ENCODE results near the gene KATNAL2. TPM values are rescaled to one million over a fixed set of nuclear protein-coding genes. Genes with fewer than 3 reads are reported as not detected.

Gene KATNAL2
- total and polyA plus RNA-seq, 2 experiments from 2014 or later = 4.3 to 4.4 TPM

- Histone ChIP-seq H3K27me3 (no peaks in the 10 kb centered on the region), H3K4me2 (no peak overlapping the region), H3K9me3 (ENCODE audit: low read depth) (no peaks in the 10 kb centered on the region), H3K9me2 (replicated peaks; ENCODE audit: insufficient read depth) (no peaks in the 10 kb centered on the region), H3K27ac (no peak overlapping the region), H3K36me3 (replicated peaks; ENCODE audit: insufficient read depth, low read depth) (no peaks in the 10 kb centered on the region), H2AFZ (no peak overlapping the region), H4K20me1 (ENCODE audit: insufficient read depth, poor library complexity, severe bottlenecking) (no peaks in the 10 kb centered on the region), H3K4me3 (no peak overlapping the region), H3K4me1 (ENCODE audit: insufficient read depth) (no peaks in the 10 kb centered on the region), H3K79me2 (no peaks in the 10 kb centered on the region)
- TF ChIP-seq, protein P1, sequence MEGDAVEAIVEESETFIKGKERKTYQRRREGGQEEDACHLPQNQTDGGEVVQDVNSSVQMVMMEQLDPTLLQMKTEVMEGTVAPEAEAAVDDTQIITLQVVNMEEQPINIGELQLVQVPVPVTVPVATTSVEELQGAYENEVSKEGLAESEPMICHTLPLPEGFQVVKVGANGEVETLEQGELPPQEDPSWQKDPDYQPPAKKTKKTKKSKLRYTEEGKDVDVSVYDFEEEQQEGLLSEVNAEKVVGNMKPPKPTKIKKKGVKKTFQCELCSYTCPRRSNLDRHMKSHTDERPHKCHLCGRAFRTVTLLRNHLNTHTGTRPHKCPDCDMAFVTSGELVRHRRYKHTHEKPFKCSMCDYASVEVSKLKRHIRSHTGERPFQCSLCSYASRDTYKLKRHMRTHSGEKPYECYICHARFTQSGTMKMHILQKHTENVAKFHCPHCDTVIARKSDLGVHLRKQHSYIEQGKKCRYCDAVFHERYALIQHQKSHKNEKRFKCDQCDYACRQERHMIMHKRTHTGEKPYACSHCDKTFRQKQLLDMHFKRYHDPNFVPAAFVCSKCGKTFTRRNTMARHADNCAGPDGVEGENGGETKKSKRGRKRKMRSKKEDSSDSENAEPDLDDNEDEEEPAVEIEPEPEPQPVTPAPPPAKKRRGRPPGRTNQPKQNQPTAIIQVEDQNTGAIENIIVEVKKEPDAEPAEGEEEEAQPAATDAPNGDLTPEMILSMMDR (IDR thresholded peaks at IDR 0.05; ENCODE audit: poor library complexity) = no peak
- TF ChIP-seq EZH2phosphoT487 (IDR thresholded peaks at IDR 0.05; ENCODE audit: low read depth, severe bottlenecking, unreplicated experiment) (no peak), EZH2 (IDR thresholded peaks at IDR 0.05; ENCODE audit: borderline replicate concordance) (no peak)
- WGBS (ENCODE audit: low lambda C conversion rate, missing lambda C conversion rate) = 80% methylated on average over 5 of the region's 5 CpGs
- DNase-seq (ENCODE audit: low spot score) = no peak
Measured at GRCh38 chr18:47054369-47054768, 137.0 kb downstream of the KATNAL2 start.

DNA sequence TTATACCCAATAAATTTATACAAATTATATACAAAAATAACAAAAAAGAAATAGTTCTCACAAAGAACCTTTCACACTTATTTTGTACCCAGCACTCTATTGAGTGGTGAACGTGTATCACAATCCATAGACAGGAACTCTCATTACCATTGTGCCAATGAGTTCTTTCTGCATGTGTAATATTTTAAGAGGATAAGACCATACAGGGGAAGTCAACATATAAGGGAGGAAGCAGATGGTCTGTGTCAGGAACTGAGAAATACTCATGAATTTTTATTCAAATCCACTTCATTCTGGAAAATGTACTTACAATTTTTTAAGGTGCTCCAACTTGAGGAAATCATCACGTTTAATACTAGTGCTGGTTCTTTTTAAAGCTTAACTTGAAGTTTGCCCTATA is 145.1 kb downstream of the KATNAL2 start:
- Histone ChIP-seq H3K4me1 (ENCODE audit: insufficient read depth) (no peaks in the 10 kb centered on the region), H3K9me2 (replicated peaks; ENCODE audit: insufficient read depth) (no peaks in the 10 kb centered on the region), H3K27ac (no peak overlapping the region), H3K79me2 (no peaks in the 10 kb centered on the region), H4K20me1 (ENCODE audit: insufficient read depth, poor library complexity, severe bottlenecking) (no peaks in the 10 kb centered on the region), H3K4me2 (no peak overlapping the region), H3K9me3 (ENCODE audit: low read depth) (no peaks in the 10 kb centered on the region), H3K4me3 (no peak overlapping the region), H3K27me3 (no peaks in the 10 kb centered on the region), H3K36me3 (replicated peaks; ENCODE audit: insufficient read depth, low read depth) (no peaks in the 10 kb centered on the region), H2AFZ (no peak overlapping the region)
- TF ChIP-seq EZH2 (IDR thresholded peaks at IDR 0.05; ENCODE audit: borderline replicate concordance) (no peak), EZH2phosphoT487 (IDR thresholded peaks at IDR 0.05; ENCODE audit: low read depth, severe bottlenecking, unreplicated experiment) (no peak)
- TF ChIP-seq, protein P1 (IDR thresholded peaks at IDR 0.05; ENCODE audit: poor library complexity) = no peak
- no peak for DNase-seq (ENCODE audit: low spot score)
- WGBS (ENCODE audit: low lambda C conversion rate, missing lambda C conversion rate) = 83% methylated on average over 2 of the region's 2 CpGs

GRCh38 chr18:47063096-47063495 is 145.7 kb downstream of the KATNAL2 start:
- H3K27me3 ChIP-seq = no peaks in the 10 kb centered on the region
- no peak overlapping the region for H2AFZ ChIP-seq
- TF ChIP-seq EZH2 (IDR thresholded peaks at IDR 0.05; ENCODE audit: borderline replicate concordance) (no peak), EZH2phosphoT487 (IDR thresholded peaks at IDR 0.05; ENCODE audit: low read depth, severe bottlenecking, unreplicated experiment) (no peak)
- TF ChIP-seq, protein P1 (IDR thresholded peaks at IDR 0.05; ENCODE audit: poor library complexity) = no peak
- no peaks in the 10 kb centered on the region for H3K9me3 ChIP-seq (ENCODE audit: low read depth)
- no peak overlapping the region for H3K4me2 ChIP-seq
- no peaks in the 10 kb centered on the region for H3K9me2 ChIP-seq (replicated peaks; ENCODE audit: insufficient read depth)
- no peak overlapping the region for H3K4me3 ChIP-seq
- DNase-seq (ENCODE audit: low spot score) = no peak
- H3K27ac ChIP-seq = no peak overlapping the region
- H3K4me1 ChIP-seq (ENCODE audit: insufficient read depth) = no peaks in the 10 kb centered on the region
- H3K79me2 ChIP-seq = no peaks in the 10 kb centered on the region
- WGBS (ENCODE audit: low lambda C conversion rate, missing lambda C conversion rate) = 91% methylated on average over 8 of the region's 8 CpGs
- H4K20me1 ChIP-seq (ENCODE audit: insufficient read depth, poor library complexity, severe bottlenecking) = no peaks in the 10 kb centered on the region
- H3K36me3 ChIP-seq (replicated peaks; ENCODE audit: insufficient read depth, low read depth) = no peaks in the 10 kb centered on the region

DNA sequence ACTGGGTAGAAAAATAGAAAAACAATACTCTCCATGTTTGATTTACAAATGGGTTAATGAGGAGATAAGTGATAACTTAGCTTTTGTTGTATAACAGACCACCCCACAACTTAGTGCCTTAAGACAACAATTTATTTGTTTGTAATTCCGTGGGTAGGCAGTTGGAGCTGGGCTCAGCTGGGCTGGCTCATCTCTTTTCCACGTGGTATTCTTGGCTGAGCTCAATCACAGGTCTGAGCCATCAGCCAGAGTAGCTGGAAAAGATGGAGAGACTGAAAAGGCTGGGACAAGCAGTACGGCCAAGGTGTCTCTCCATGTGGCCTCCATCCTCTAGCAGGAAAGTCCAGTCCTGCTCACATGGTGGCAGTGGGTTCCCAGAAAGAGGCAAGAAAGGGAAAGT is 150.2 kb downstream of the KATNAL2 start:
- H3K4me3 ChIP-seq = no peak overlapping the region
- WGBS (ENCODE audit: low lambda C conversion rate, missing lambda C conversion rate) = 62% methylated on average over 3 of the region's 3 CpGs

More for the DNA sequence above, 150.2 kb downstream of the KATNAL2 start:
- Histone ChIP-seq H3K27ac (no peak overlapping the region), H4K20me1 (ENCODE audit: insufficient read depth, poor library complexity, severe bottlenecking) (no peaks in the 10 kb centered on the region), H3K27me3 (no peaks in the 10 kb centered on the region), H2AFZ (no peak overlapping the region), H3K4me2 (no peak overlapping the region), H3K9me3 (ENCODE audit: low read depth) (no peaks in the 10 kb centered on the region), H3K4me1 (ENCODE audit: insufficient read depth) (no peaks in the 10 kb centered on the region), H3K9me2 (replicated peaks; ENCODE audit: insufficient read depth) (no peaks in the 10 kb centered on the region), H3K36me3 (replicated peaks; ENCODE audit: insufficient read depth, low read depth) (no peaks in the 10 kb centered on the region), H3K79me2 (no peaks in the 10 kb centered on the region)
- no peak for DNase-seq (ENCODE audit: low spot score)
- TF ChIP-seq EZH2 (IDR thresholded peaks at IDR 0.05; ENCODE audit: borderline replicate concordance) (no peak), EZH2phosphoT487 (IDR thresholded peaks at IDR 0.05; ENCODE audit: low read depth, severe bottlenecking, unreplicated experiment) (no peak)
- TF ChIP-seq, protein P1 (IDR thresholded peaks at IDR 0.05; ENCODE audit: poor library complexity) = no peak
